Activated CD8-positive, alpha-beta T cell treated with anti-CD3 and anti-CD28 coated beads for 36 hours (primary cell): ENCODE measurements around the gene TFF3. TPM values are rescaled to one million over a fixed set of nuclear protein-coding genes. Genes with fewer than 3 reads are reported as not detected.
"Not testable (repeated sequence)": the region's sequence is repeated elsewhere in the genome, so short reads cannot be mapped to it uniquely, and the experiment has no call there.

Source experiments
- ATAC-seq: fragments of 200-7000 bp; cut with Tn5 transposase; one replicate; pipeline ENCODE4 v1.10.0; 2021; ENCODE audit warnings: mild to moderate bottlenecking, moderate library complexity
- CTCF ChIA-PET: fragments of 350-600 bp; sonication (Branson Sonifier 250); formaldehyde crosslinking; loops from one replicate; lab custom pipeline; 2021; ENCODE audit warnings: antibody characterized with exemption; lab: Charles Lee
- POLR2A ChIA-PET: fragments of 350-600 bp; sonication (Branson Sonifier 250); formaldehyde crosslinking; loops from one replicate; lab custom pipeline; 2021; ENCODE audit warnings: antibody characterized with exemption; lab: Charles Lee
- DNase-seq: peaks from one replicate; pipeline ENCODE4 v3.0.0-alpha.2; 2020
- H3K27ac Mint-ChIP-seq: one replicate; pipeline ENCODE4 v1.8.0; 2021; ENCODE audit warnings: mild to moderate bottlenecking, mixed read lengths
- H3K27me3 Mint-ChIP-seq: one replicate; pipeline ENCODE4 v1.8.0; 2021; ENCODE audit warnings: mixed read lengths
- H3K36me3 Mint-ChIP-seq: one replicate; pipeline ENCODE4 v1.8.0; 2021; ENCODE audit warnings: low read depth, mixed read lengths
- H3K4me1 Mint-ChIP-seq: one replicate; pipeline ENCODE4 v1.8.0; 2021; ENCODE audit warnings: low read depth, mixed read lengths
- H3K4me3 Mint-ChIP-seq: one replicate; pipeline ENCODE4 v1.8.0; 2021; ENCODE audit warnings: mild to moderate bottlenecking, moderate library complexity, mixed read lengths
- H3K9me3 Mint-ChIP-seq: one replicate; pipeline ENCODE4 v1.8.0; 2021; ENCODE audit warnings: mixed read lengths
- intact Hi-C: fragments of 100-400 bp; cut with micrococcal nuclease; formaldehyde crosslinking; loops from one replicate; pipeline ENCODE4 v1.10.0; 2022
- total RNA-seq, 2 experiments: library from RNA; stranded (reverse); gene quantifications; one replicate each; pipeline ENCODE4 v1.2.3, GENCODE V29; 2021
- TF ChIP-seq, protein P1 (sequence below): fragments of 200-600 bp; IDR thresholded peaks from one replicate; pipeline ENCODE4 v1.8.0; 2022; ENCODE audit warnings: antibody characterized with exemption, mild to moderate bottlenecking

Gene TFF3
- total RNA-seq, 2 experiments from 2014 or later = not detected

DNA sequence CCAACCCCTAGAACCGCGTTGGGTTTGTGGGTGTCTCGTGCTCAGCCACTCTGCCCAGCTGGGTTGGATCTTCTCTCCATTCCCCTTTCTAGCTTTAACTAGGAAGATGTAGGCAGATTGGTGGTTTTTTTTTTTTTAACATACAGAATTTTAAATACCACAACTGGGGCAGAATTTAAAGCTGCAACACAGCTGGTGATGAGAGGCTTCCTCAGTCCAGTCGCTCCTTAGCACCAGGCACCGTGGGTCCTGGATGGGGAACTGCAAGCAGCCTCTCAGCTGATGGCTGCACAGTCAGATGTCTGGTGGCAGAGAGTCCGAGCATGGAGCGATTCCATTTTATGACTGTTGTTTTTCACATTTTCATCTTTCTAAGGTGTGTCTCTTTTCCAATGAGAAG lies 18.7 kb downstream of the TFF3 start:
- POLR2A ChIA-PET = no interaction called here
- no peaks in the 10 kb centered on the region for H3K27me3 Mint-ChIP-seq
- no peak for ATAC-seq

DNA sequence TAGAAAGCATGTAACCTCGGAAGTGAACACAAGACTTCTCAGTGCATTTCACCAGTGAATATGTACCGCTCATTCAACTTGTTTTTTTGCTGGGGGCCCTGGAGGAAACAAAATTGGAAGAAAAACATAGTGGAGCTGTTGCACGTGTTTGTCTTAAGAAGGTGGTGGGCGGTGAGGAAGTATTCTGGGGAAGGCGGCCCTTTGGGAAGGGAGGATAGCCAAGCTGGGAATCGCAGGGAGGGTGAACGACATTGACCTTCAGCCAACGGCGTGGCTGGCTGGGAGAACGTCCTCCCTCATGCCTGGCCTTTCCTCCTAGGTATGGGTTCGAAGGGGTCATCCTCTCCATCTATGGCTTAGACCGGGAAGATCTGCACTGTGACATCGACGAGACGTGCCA lies 19.4 kb downstream of the TFF3 start:
- no peak overlapping the region for H3K27ac Mint-ChIP-seq

More for the DNA sequence above, 18.7 kb downstream of the TFF3 start:
- Mint-ChIP-seq H3K4me1 (peaks cover 14% of the 10 kb centered on the region), H3K27ac (no peak overlapping the region), H3K4me3 (no peak overlapping the region), H3K36me3 (no peaks in the 10 kb centered on the region), H3K9me3 (no peaks in the 10 kb centered on the region)
- CTCF ChIA-PET = interaction anchor here (1.2 to 2.4 kb wide), 4 partner anchors 11 to 151 kb away, joined by 3 to 10 read pairs (median 5); no protein-coding TSS in a partner anchor
- intact Hi-C loops = no loop called here
- TF ChIP-seq, protein P1, sequence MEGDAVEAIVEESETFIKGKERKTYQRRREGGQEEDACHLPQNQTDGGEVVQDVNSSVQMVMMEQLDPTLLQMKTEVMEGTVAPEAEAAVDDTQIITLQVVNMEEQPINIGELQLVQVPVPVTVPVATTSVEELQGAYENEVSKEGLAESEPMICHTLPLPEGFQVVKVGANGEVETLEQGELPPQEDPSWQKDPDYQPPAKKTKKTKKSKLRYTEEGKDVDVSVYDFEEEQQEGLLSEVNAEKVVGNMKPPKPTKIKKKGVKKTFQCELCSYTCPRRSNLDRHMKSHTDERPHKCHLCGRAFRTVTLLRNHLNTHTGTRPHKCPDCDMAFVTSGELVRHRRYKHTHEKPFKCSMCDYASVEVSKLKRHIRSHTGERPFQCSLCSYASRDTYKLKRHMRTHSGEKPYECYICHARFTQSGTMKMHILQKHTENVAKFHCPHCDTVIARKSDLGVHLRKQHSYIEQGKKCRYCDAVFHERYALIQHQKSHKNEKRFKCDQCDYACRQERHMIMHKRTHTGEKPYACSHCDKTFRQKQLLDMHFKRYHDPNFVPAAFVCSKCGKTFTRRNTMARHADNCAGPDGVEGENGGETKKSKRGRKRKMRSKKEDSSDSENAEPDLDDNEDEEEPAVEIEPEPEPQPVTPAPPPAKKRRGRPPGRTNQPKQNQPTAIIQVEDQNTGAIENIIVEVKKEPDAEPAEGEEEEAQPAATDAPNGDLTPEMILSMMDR = no peak
- DNase-seq = no peak

DNA sequence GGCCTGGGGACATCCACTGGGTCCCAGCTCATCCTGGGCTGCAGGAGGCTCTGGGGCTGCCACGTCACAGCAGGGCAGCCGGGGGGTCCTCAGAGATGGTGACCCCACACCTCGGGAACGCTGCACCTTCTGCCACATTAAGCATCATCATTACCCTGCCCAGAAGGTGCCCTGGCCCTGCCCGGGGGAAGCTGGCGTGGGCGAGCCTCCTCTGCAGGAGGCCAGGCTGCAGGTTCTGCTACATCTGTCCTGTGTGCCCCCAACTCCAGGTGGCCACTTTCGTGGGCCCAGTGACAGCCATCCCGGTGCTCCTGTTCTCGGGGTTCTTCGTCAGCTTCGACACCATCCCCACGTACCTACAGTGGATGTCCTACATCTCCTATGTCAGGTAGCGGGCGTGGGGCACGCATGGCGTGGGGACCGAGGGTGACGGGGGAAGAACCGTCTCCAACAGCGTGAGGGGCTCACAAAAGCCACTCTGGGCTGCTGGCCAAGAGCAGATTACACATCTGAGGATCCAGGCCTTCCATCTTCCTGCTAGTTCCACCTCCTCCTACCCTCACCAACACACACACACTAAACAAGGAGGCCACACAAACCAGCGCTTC lies 20.8 kb downstream of the TFF3 start:
- ATAC-seq = no peak
- Mint-ChIP-seq H3K27me3 (no peaks in the 10 kb centered on the region), H3K36me3 (no peaks in the 10 kb centered on the region), H3K9me3 (no peaks in the 10 kb centered on the region), H3K4me1 (peaks cover 4% of the 10 kb centered on the region), H3K27ac (no peak overlapping the region), H3K4me3 (no peak overlapping the region)
- ChIA-PET CTCF (interaction anchor here (1.9 kb wide), 1 partner anchor 35 kb away, joined by 5 read pairs; no protein-coding TSS in a partner anchor), POLR2A (interaction anchor here (1.2 kb wide), 1 partner anchor 16 kb away, joined by 5 read pairs; no protein-coding TSS in a partner anchor)
- intact Hi-C loops = no loop called here
- TF ChIP-seq, protein P1 = no peak
- DNase-seq = no peak

More for the DNA sequence above, 19.4 kb downstream of the TFF3 start:
- no peaks in the 10 kb centered on the region for H3K36me3 Mint-ChIP-seq
- H3K9me3 Mint-ChIP-seq = no peaks in the 10 kb centered on the region
- CTCF ChIA-PET = interaction anchor here (1.0 to 1.9 kb wide), 4 partner anchors 10 to 37 kb away, joined by 3 to 5 read pairs (median 5); no protein-coding TSS in a partner anchor
- no peak for DNase-seq
- TF ChIP-seq, protein P1 = no peak
- no peaks in the 10 kb centered on the region for H3K27me3 Mint-ChIP-seq
- peaks cover 14% of the 10 kb centered on the region for H3K4me1 Mint-ChIP-seq
- H3K4me3 Mint-ChIP-seq = no peak overlapping the region
- no peak for ATAC-seq
- intact Hi-C loops = no loop called here
- POLR2A ChIA-PET = no interaction called here

DNA sequence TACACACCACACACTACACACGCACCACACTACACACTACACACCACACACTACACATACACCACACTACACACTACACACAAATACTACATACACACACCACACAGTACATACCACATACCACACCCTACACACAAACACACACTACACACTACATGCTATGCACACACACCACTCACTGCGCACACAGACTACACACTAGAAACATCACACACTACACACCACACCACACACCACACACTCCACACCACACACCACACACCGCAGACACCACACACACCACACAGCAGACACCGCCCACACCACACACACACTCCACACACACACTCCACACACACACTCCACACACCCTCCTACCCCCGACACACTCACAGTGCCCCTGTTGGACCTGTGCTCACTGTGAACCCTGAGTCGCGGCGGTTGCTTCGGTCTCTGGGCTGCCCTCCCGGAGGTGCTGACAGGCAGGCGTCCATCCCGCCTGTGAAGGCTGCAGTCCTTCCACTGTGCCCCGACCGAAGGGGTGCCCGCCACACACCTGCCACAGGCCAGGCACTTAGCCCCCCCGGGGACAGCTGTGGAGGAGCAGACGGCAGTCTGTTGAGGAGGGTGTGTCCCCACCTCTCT lies 21.4 kb downstream of the TFF3 start:
- Mint-ChIP-seq H3K27me3 (no peaks in the 10 kb centered on the region), H3K4me3 (no peak overlapping the region), H3K9me3 (no peaks in the 10 kb centered on the region), H3K27ac (no peak overlapping the region), H3K36me3 (peaks cover 2% of the 10 kb centered on the region), H3K4me1 (no peaks in the 10 kb centered on the region)
- DNase-seq (no peak), ATAC-seq (no peak)
- intact Hi-C loops = no loop called here
- POLR2A ChIA-PET = no interaction called here
- CTCF ChIA-PET = no interaction called here
- TF ChIP-seq, protein P1 = no peak

DNA sequence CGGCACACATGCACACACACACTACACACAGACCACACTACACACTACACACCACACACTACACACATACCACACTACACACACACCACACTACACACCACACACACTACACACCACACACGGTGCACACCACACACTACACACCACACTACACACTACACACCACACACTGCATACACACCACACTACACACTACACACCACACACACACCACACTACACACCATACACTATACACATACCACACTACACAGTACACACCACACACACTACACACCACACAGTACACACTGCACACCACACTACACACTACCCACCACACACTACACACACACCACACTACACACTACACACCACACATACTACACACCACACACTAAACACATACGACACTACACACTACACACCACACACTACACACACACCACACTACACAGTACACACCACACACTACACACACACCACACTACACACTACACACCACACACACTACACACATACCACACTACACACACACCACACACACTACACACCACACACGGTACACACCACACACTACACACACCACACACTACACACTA lies 22.6 kb downstream of the TFF3 start:
- CTCF ChIA-PET, H3K36me3 Mint-ChIP-seq, DNase-seq: not testable (repeated sequence)

More for the DNA sequence above, 22.6 kb downstream of the TFF3 start:
- H3K4me3 Mint-ChIP-seq, H3K27me3 Mint-ChIP-seq, POLR2A ChIA-PET, intact Hi-C loops, H3K4me1 Mint-ChIP-seq, H3K27ac Mint-ChIP-seq, ATAC-seq, H3K9me3 Mint-ChIP-seq: not testable (repeated sequence)
